Upper lobe of right lung (tissue), 1 donor: ENCODE data around the gene GRHPR. TPM values are rescaled to one million over a fixed set of nuclear protein-coding genes. Genes with fewer than 3 reads are reported as not detected.

ENCODE experiments used
- ATAC-seq: fragments of 200-7000 bp; cut with Tn5 transposase; one replicate; pipeline ENCODE4 v1.9.1; 2020; ENCODE audit warnings: mild to moderate bottlenecking, moderate library complexity
- DNase-seq: peaks from one replicate; pipeline ENCODE4 v3.0.0-alpha.2; 2020
- H3K27ac ChIP-seq: fragments of 200-600 bp; one replicate; pipeline ENCODE4 v1.8.0; 2022
- H3K27me3 ChIP-seq: fragments of 200-600 bp; one replicate; pipeline ENCODE4 v1.8.0; 2022; ENCODE audit warnings: mild to moderate bottlenecking
- H3K36me3 ChIP-seq: fragments of 200-600 bp; one replicate; pipeline ENCODE4 v1.8.0; 2022
- H3K4me1 ChIP-seq: fragments of 200-600 bp; one replicate; pipeline ENCODE4 v1.8.0; 2022
- H3K4me3 ChIP-seq: fragments of 200-600 bp; one replicate; pipeline ENCODE4 v1.8.0; 2022; ENCODE audit warnings: mild to moderate bottlenecking
- H3K9me3 ChIP-seq: fragments of 200-600 bp; one replicate; pipeline ENCODE4 v1.8.0; 2022
- intact Hi-C: fragments of 100-400 bp; cut with DNase I; formaldehyde crosslinking; loops from one replicate; pipeline ENCODE4 v1.11.0; 2022
- long read RNA-seq: library from polyadenylated mRNA; unstranded; transcript quantifications from one replicate; pipeline ENCODE4 v2.0.0, GENCODE V29; 2021
- total RNA-seq: library from RNA; stranded (reverse); fragmentation: NEBNext Ultra II Directional; extraction: Animal tissue kit (Norgen Biotek cat#: 25700); gene quantifications from one replicate; pipeline ENCODE4 v1.2.1, GENCODE V29; 2021
- TF ChIP-seq, protein P1 (sequence below): fragments of 200-600 bp; IDR thresholded peaks from one replicate; pipeline ENCODE4 v1.8.0; 2022; ENCODE audit warnings: antibody characterized with exemption
- donor health status: DM: no; HTN: yes; CAD: no; lungs with severe emphysema.

The GRHPR gene
- total RNA-seq = 65.0 TPM
- long read RNA-seq, full-length matches to known transcripts = 48 of 59 reads
- long read RNA-seq, partial matches to known transcripts = 7 of 59 reads
- long read RNA-seq, other reads (novel, unspliced or antisense) = 4 of 59 reads

DNA sequence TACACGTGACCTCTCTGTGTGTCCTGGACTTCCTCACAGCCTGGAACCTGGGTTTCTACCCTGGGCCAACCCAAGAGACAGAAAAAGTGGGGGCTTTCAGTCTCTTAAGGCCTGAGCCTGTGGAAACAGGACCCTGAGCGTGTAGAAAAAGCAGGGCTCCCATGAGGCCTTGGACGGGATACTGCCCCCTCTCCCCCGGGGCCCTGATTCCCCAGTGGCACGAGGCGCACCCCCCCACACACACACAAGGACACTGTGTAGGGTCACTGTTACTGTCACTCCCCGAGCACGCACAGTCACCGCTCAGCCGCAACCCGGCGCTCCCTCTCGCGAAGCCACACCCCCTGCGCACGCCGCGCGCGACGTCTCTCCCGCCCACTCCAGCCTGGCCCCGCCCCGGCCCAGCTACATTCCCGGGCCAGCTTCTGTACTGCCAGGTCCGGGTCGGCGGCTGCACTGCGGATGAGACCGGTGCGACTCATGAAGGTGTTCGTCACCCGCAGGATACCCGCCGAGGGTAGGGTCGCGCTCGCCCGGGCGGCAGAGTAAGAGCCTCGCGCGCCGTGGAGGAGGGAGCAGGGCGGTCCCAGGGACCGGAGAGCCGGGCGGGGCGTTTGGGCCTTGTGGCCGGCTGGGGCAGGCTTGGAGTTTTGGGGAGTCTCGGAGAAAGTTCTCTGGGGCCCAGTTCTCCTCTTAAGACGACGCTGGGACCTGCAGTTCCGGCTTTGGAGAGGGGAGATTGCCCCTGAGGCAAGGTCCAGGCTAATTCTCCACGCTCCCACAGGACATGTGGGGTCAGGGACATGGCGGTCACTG, at the start of gene GRHPR:
Gene GRHPR, plus strand, starts transcription at position 408 of the 816 bp plus-strand sequence. Its CDS starts 55 bp downstream, at position 463.
- intact Hi-C loops = no loop called here

DNA sequence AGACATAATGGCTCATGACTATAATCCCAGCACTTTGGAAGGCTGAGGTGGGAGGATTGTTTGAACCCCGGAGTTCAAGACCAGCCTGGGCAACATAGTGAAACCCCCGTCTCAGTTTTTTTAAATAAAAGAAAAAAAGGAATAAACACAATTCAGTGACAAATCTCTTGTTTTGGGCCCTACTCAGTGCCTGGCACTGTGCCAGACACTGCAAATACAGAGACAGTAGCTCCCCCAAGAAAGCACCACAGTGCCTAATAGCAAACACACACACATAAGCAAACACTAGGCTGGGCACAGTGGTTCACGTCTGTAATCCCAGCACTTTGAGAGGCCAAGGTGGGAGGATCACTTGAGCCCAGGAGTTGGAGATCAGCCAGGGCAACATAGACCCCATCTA, 49.7 kb upstream of the GRHPR start:
- ATAC-seq = no peak
- Histone ChIP-seq H3K27me3 (no peaks in the 10 kb centered on the region), H3K9me3 (no peaks in the 10 kb centered on the region), H3K36me3 (no peaks in the 10 kb centered on the region), H3K4me1 (no peaks in the 10 kb centered on the region), H3K4me3 (no peak overlapping the region), H3K27ac (no peak overlapping the region)
- intact Hi-C loops = no loop called here
- TF ChIP-seq, protein P1, sequence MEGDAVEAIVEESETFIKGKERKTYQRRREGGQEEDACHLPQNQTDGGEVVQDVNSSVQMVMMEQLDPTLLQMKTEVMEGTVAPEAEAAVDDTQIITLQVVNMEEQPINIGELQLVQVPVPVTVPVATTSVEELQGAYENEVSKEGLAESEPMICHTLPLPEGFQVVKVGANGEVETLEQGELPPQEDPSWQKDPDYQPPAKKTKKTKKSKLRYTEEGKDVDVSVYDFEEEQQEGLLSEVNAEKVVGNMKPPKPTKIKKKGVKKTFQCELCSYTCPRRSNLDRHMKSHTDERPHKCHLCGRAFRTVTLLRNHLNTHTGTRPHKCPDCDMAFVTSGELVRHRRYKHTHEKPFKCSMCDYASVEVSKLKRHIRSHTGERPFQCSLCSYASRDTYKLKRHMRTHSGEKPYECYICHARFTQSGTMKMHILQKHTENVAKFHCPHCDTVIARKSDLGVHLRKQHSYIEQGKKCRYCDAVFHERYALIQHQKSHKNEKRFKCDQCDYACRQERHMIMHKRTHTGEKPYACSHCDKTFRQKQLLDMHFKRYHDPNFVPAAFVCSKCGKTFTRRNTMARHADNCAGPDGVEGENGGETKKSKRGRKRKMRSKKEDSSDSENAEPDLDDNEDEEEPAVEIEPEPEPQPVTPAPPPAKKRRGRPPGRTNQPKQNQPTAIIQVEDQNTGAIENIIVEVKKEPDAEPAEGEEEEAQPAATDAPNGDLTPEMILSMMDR = no peak
- DNase-seq = no peak

More for the DNA sequence above, at the start of gene GRHPR:
- no peaks in the 10 kb centered on the region for H3K27me3 ChIP-seq
- H3K4me1 ChIP-seq = peaks cover 23% of the 10 kb centered on the region
- TF ChIP-seq, protein P1 = no peak
- peaks cover 14% of the 10 kb centered on the region for H3K36me3 ChIP-seq
- H3K9me3 ChIP-seq = no peaks in the 10 kb centered on the region
- H3K27ac ChIP-seq = peak within 1 kb of the TSS; percentile 88
- DNase-seq (peak; percentile 97), ATAC-seq (peak; percentile 99)
- H3K4me3 ChIP-seq = peak within 1 kb of the TSS; percentile 99

DNA sequence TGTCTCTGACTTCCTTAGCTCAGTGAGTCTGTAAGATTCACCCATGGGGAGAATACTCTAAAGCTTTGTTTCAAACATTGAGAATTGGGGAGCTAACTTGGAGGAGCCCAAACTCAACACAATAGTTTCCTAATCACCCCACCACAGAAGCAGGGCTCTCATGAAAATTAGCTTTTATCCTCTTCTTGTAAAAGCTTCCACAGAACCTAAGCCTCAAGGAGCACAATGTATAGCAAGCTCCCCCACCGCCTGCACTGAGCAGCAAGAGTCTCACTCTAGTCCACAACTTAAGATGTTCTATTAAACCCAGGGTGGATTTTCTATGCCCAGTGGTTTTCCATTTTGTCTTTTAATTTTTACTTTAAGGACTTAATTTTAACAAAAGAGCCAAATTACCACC, 48.9 kb upstream of the GRHPR start:
- no peaks in the 10 kb centered on the region for H3K27me3 ChIP-seq
- H3K9me3 ChIP-seq = no peaks in the 10 kb centered on the region
- no peak overlapping the region for H3K27ac ChIP-seq
- H3K36me3 ChIP-seq = no peaks in the 10 kb centered on the region
- DNase-seq (no peak), ATAC-seq (no peak)
- intact Hi-C loops = no loop called here
- H3K4me3 ChIP-seq = no peak overlapping the region
- H3K4me1 ChIP-seq = no peaks in the 10 kb centered on the region
- TF ChIP-seq, protein P1 = no peak

DNA sequence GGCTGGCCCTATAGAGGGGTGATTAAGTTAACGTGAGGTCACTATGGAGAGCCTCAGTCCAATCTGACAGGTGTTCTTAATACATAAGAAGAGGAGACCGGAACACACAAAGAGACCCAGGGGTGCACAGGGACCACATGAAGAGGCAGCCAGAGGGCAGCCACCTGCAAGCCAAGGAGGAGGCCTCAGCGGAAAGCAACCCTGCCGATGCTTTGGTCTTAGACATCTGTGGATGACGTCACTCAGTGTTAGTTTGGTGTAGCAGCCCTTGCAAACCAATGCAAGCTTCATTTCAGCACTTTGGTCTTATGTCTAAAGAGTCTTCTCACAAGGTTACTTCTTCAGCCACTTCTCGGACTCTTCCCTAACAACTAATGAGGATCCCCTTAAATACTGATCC, 47.6 kb upstream of the GRHPR start:
- TF ChIP-seq, protein P1 = no peak
- no peak for DNase-seq
- intact Hi-C loops = no loop called here
- no peak overlapping the region for H3K27ac ChIP-seq
- no peaks in the 10 kb centered on the region for H3K9me3 ChIP-seq
- H3K4me1 ChIP-seq = no peaks in the 10 kb centered on the region
- no peaks in the 10 kb centered on the region for H3K36me3 ChIP-seq
- ATAC-seq = no peak
- no peak overlapping the region for H3K4me3 ChIP-seq
- no peaks in the 10 kb centered on the region for H3K27me3 ChIP-seq

DNA sequence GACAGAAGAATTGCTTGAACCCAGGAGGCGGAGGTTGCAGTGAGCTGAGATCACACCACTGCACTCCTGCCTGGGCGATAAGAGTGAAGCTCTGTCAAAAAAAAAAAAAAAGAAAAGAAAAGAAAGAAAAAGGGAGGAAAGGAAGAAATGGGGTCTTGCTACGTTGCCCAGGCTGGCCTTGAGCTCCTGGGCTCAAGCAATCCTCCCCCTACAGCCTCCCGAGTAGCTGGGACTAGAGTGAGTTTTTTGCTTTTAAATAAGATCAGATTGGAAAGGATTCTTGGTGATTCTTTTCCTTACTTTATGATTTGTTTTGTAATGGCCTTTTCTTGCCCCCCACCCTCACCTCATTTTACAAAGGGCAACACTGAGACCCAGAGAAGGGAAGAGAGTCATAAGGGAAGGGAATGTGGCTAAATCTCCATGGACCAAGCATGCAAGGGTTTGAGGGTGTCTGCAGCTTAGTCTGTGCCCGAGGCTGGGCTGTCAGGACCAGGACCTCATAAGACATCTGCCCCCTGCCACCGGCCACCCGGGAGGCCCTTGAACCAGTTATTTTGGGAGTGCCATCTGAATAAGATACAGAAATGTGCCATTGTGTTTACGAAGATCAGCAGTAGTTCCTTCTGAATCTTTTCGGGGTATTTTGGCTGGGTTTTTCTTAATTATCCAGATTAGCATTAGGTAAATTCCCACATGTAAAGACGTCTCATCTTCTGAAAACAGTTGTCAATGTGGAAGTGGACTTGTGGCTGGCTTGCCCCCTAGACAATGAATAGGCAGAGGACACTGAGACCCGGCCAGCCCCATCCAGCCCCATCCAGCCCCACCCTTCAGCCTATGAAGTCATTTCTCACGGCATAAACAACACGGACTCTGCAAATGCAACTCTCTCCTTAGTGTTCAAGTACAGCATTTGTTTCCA, 44.5 kb upstream of the GRHPR start:
- TF ChIP-seq, protein P1 = no peak
- no peak overlapping the region for H3K4me3 ChIP-seq
- no peak overlapping the region for H3K27ac ChIP-seq
- ATAC-seq = no peak
- no peaks in the 10 kb centered on the region for H3K27me3 ChIP-seq
- H3K4me1 ChIP-seq = no peaks in the 10 kb centered on the region
- no peaks in the 10 kb centered on the region for H3K36me3 ChIP-seq
- no peak for DNase-seq
- intact Hi-C loops = no loop called here
- H3K9me3 ChIP-seq = no peaks in the 10 kb centered on the region
